Lower lobe of right lung (tissue), 2 donors: ENCODE results near the gene CELSR3. TPM values are rescaled to one million over a fixed set of nuclear protein-coding genes. Genes with fewer than 3 reads are reported as not detected.
A peak's percentile ranks its signal among the peaks of the same experiment; 100 is the strongest.

Experiments
- ATAC-seq, 2 donors: fragments of 200-7000 bp; cut with Tn5 transposase; one replicate each; pipeline ENCODE4 v1.9.1; 2020 to 2022; ENCODE audit warnings: mild to moderate bottlenecking in 2 of 2, moderate library complexity in 2 of 2
- DNase-seq: peaks from one replicate; pipeline ENCODE4 v3.0.0-alpha.2; 2020
- H3K27ac ChIP-seq: fragments of 200-600 bp; one replicate; pipeline ENCODE4 v1.8.0; 2022
- H3K27me3 ChIP-seq: fragments of 200-600 bp; one replicate; pipeline ENCODE4 v1.8.0; 2022; ENCODE audit warnings: low read depth
- H3K36me3 ChIP-seq: fragments of 200-600 bp; one replicate; pipeline ENCODE4 v1.8.0; 2022; ENCODE audit warnings: mild to moderate bottlenecking
- H3K4me1 ChIP-seq: fragments of 200-600 bp; one replicate; pipeline ENCODE4 v1.8.0; 2022
- H3K4me3 ChIP-seq: fragments of 200-600 bp; one replicate; pipeline ENCODE4 v1.8.0; 2022; ENCODE audit warnings: mild to moderate bottlenecking
- H3K9me3 ChIP-seq: fragments of 200-600 bp; one replicate; pipeline ENCODE4 v1.8.0; 2022
- CTCF ChIP-seq: fragments of 200-600 bp; IDR thresholded peaks from one replicate; pipeline ENCODE4 v1.8.0; 2022; ENCODE audit warnings: antibody characterized with exemption, mild to moderate bottlenecking
- intact Hi-C: fragments of 100-400 bp; cut with DNase I; formaldehyde crosslinking; loops from one replicate; pipeline ENCODE4 v1.11.0; 2022
- total RNA-seq: library from RNA; stranded (reverse); fragmentation: NEBNext Ultra II Directional; extraction: Animal tissue kit (Norgen Biotek cat#: 25700); gene quantifications from one replicate; pipeline ENCODE4 v1.2.1, GENCODE V29; 2021
- donor health status: DM: no; HTN: yes; CAD: no; lungs with severe emphysema.

CELSR3 gene
- total RNA-seq, 1 donor from 2014 or later = 1.0 TPM

GRCh38 chr3:48696156-48696555 lies 33.5 kb upstream of the CELSR3 start:
- intact Hi-C loops = no loop called here
- H3K4me1 ChIP-seq = peaks cover 51% of the 10 kb centered on the region
- no peaks in the 10 kb centered on the region for H3K27me3 ChIP-seq
- no peak overlapping the region for H3K4me3 ChIP-seq
- TF ChIP-seq CTCF = no peak
- H3K27ac ChIP-seq = no peak overlapping the region
- peaks cover 70% of the 10 kb centered on the region for H3K36me3 ChIP-seq
- DNase-seq = no peak
- no peak for ATAC-seq
- no peaks in the 10 kb centered on the region for H3K9me3 ChIP-seq

GRCh38 chr3:48695393-48695753 lies 32.7 kb upstream of the CELSR3 start:
- Histone ChIP-seq H3K4me3 (peak overlapping the region; percentile 41), H3K27me3 (no peaks in the 10 kb centered on the region), H3K36me3 (peaks cover 78% of the 10 kb centered on the region), H3K4me1 (peaks cover 47% of the 10 kb centered on the region), H3K27ac (peak overlapping the region; percentile 79), H3K9me3 (no peaks in the 10 kb centered on the region)
- no peak for TF ChIP-seq CTCF
- intact Hi-C loops = no loop called here
- no peak for DNase-seq
- peak; percentile 47 to 54 for ATAC-seq

GRCh38 chr3:48694610-48695392 lies 32.1 kb upstream of the CELSR3 start:
- peak overlapping the region; percentile 79 for H3K27ac ChIP-seq
- ATAC-seq (peak; percentile 80 to 90), DNase-seq (peak; percentile 69)
- H3K4me3 ChIP-seq = peak overlapping the region; percentile 41
- intact Hi-C loops = no loop called here
- peaks cover 80% of the 10 kb centered on the region for H3K36me3 ChIP-seq
- no peaks in the 10 kb centered on the region for H3K9me3 ChIP-seq
- H3K27me3 ChIP-seq = no peaks in the 10 kb centered on the region
- no peak for TF ChIP-seq CTCF
- H3K4me1 ChIP-seq = peaks cover 47% of the 10 kb centered on the region

- intact Hi-C loops = no loop called here
- DNase-seq = no peak
- ATAC-seq = no peak
- no peaks in the 10 kb centered on the region for H3K27me3 ChIP-seq
- H3K27ac ChIP-seq = peak overlapping the region; percentile 79
- H3K4me1 ChIP-seq = peaks cover 43% of the 10 kb centered on the region
- no peaks in the 10 kb centered on the region for H3K9me3 ChIP-seq
- peak overlapping the region; percentile 41 for H3K4me3 ChIP-seq
- H3K36me3 ChIP-seq = peaks cover 80% of the 10 kb centered on the region
- TF ChIP-seq CTCF = no peak
Observed at GRCh38 chr3:48693826-48694225, 31.1 kb upstream of the CELSR3 start.

- ATAC-seq (no peak), DNase-seq (no peak)
- H3K36me3 ChIP-seq = peaks cover 84% of the 10 kb centered on the region
- H3K27me3 ChIP-seq = no peaks in the 10 kb centered on the region
- peak overlapping the region; percentile 79 for H3K27ac ChIP-seq
- H3K4me1 ChIP-seq = peaks cover 33% of the 10 kb centered on the region
- intact Hi-C loops = no loop called here
- H3K9me3 ChIP-seq = no peaks in the 10 kb centered on the region
- no peak overlapping the region for H3K4me3 ChIP-seq
- no peak for TF ChIP-seq CTCF
Observed at GRCh38 chr3:48692551-48692950, 29.9 kb upstream of the CELSR3 start.
